ENCODE data around the gene SLC17A8. TPM values are rescaled to one million over a fixed set of nuclear protein-coding genes. Genes with fewer than 3 reads are reported as not detected.

The SLC17A8 gene
- total and polyA plus RNA-seq, 2 donors from 2014 or later = 0.09 to 0.16 TPM

- Histone ChIP-seq H3K27ac (ENCODE audit: low read depth in 2 of 2, low read length in 2 of 2) (no peak overlapping the region), H3K9me3 (ENCODE audit: control insufficient read depth in 2 of 3, insufficient read depth in 1 of 3, low read length in 3 of 3) (no peaks in the 10 kb centered on the region), H3K36me3 (ENCODE audit: control insufficient read depth in 2 of 3, insufficient read depth in 3 of 3, low read length in 3 of 3) (no peaks in the 10 kb centered on the region), H3K4me1 (ENCODE audit: control insufficient read depth in 2 of 3, insufficient read depth in 2 of 3, low read depth in 1 of 3, low read length in 3 of 3) (peaks cover 0 to 12% (median 0%) of the 10 kb centered on the region in 3 donors), H3K9ac (ENCODE audit: low read length in 3 of 3) (no peak overlapping the region), H3K4me3 (ENCODE audit: low read length in 3 of 3) (no peak overlapping the region), H3K27me3 (ENCODE audit: control insufficient read depth, insufficient read depth, low read length) (no peaks in the 10 kb centered on the region)
- intact Hi-C loops (cut with DNase I) = no loop called here
- TF ChIP-seq, protein P1, sequence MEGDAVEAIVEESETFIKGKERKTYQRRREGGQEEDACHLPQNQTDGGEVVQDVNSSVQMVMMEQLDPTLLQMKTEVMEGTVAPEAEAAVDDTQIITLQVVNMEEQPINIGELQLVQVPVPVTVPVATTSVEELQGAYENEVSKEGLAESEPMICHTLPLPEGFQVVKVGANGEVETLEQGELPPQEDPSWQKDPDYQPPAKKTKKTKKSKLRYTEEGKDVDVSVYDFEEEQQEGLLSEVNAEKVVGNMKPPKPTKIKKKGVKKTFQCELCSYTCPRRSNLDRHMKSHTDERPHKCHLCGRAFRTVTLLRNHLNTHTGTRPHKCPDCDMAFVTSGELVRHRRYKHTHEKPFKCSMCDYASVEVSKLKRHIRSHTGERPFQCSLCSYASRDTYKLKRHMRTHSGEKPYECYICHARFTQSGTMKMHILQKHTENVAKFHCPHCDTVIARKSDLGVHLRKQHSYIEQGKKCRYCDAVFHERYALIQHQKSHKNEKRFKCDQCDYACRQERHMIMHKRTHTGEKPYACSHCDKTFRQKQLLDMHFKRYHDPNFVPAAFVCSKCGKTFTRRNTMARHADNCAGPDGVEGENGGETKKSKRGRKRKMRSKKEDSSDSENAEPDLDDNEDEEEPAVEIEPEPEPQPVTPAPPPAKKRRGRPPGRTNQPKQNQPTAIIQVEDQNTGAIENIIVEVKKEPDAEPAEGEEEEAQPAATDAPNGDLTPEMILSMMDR (IDR thresholded peaks at IDR 0.05; ENCODE audit: borderline replicate concordance, extremely low read depth, insufficient read depth) = no peak
- no peak for FAIRE-seq
- DNase-seq = no peak
These were observed 77.3 kb downstream of the SLC17A8 start for GRCh38 chr12:100434177-100434576.

DNA sequence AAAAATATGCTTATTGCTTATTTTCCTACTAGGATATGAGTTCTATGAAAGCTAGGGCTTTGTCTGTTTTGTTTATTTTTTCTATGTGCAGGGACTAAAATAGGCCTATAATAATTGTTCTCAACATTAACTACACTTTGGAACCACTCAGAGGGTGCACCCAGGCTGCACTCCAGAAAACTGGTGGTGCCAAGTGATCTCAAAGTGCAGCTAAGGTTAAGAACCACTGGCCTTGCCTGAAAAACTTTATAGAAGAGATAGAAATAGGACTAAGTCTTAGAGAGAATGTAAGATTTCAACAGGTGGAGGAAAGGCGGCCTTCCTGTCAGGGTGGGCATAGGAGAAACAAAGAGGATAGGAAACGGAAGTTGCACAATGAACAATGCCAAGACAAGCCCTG, 79.1 kb downstream of the SLC17A8 start:
- TF ChIP-seq, protein P1 (IDR thresholded peaks at IDR 0.05; ENCODE audit: borderline replicate concordance, extremely low read depth, insufficient read depth) = no peak
- Histone ChIP-seq H3K27ac (ENCODE audit: low read depth in 2 of 2, low read length in 2 of 2) (peak overlapping the region in 1 of 2 donors; percentile 23), H3K4me3 (ENCODE audit: low read length in 3 of 3) (no peak overlapping the region), H3K27me3 (ENCODE audit: control insufficient read depth, insufficient read depth, low read length) (no peaks in the 10 kb centered on the region), H3K36me3 (ENCODE audit: control insufficient read depth in 2 of 3, insufficient read depth in 3 of 3, low read length in 3 of 3) (no peaks in the 10 kb centered on the region), H3K4me1 (ENCODE audit: control insufficient read depth in 2 of 3, insufficient read depth in 2 of 3, low read depth in 1 of 3, low read length in 3 of 3) (peaks cover 0 to 12% (median 0%) of the 10 kb centered on the region in 3 donors), H3K9ac (ENCODE audit: low read length in 3 of 3) (no peak overlapping the region), H3K9me3 (ENCODE audit: control insufficient read depth in 2 of 3, insufficient read depth in 1 of 3, low read length in 3 of 3) (no peaks in the 10 kb centered on the region)
- DNase-seq (no peak), FAIRE-seq (no peak)
- intact Hi-C loops (cut with DNase I) = no loop called here

- intact Hi-C loops (cut with DNase I) = no loop called here
- FAIRE-seq = no peak
- Histone ChIP-seq H3K9ac (ENCODE audit: low read length in 3 of 3) (no peak overlapping the region), H3K36me3 (ENCODE audit: control insufficient read depth in 2 of 3, insufficient read depth in 3 of 3, low read length in 3 of 3) (no peaks in the 10 kb centered on the region), H3K4me1 (ENCODE audit: control insufficient read depth in 2 of 3, insufficient read depth in 2 of 3, low read depth in 1 of 3, low read length in 3 of 3) (peaks cover 0 to 12% (median 0%) of the 10 kb centered on the region in 3 donors), H3K4me3 (ENCODE audit: low read length in 3 of 3) (no peak overlapping the region), H3K27ac (ENCODE audit: low read depth in 2 of 2, low read length in 2 of 2) (peak overlapping the region in 1 of 2 donors; percentile 60), H3K27me3 (ENCODE audit: control insufficient read depth, insufficient read depth, low read length) (no peaks in the 10 kb centered on the region), H3K9me3 (ENCODE audit: control insufficient read depth in 2 of 3, insufficient read depth in 1 of 3, low read length in 3 of 3) (no peaks in the 10 kb centered on the region)
- TF ChIP-seq, protein P1 (IDR thresholded peaks at IDR 0.05; ENCODE audit: borderline replicate concordance, extremely low read depth, insufficient read depth) = no peak
- DNase-seq = peak in 1 of 5 donors; percentile 1
These were observed 80.4 kb downstream of the SLC17A8 start for GRCh38 chr12:100437038-100437841.
